Measurements from ENCODE around the gene ANKRD26.
"Not testable (repeated sequence)": the region's sequence is repeated elsewhere in the genome, so short reads cannot be mapped to it uniquely, and the experiment has no call there.

ANKRD26 gene

GRCh38 chr10:27099916-27100812 is at the start of gene ANKRD26:
TSS of gene ANKRD26 (minus strand) at chr10:27100494. CDS start at chr10:27100326, 168 bp downstream.
- DNase-seq (ENCODE audit: low spot score), result peak; percentile 91

GRCh38 chr10:27147701-27148100 is 47.4 kb upstream of the ANKRD26 start:
- no peak for DNase-seq (ENCODE audit: low spot score)

GRCh38 chr10:27145937-27146336 is 45.6 kb upstream of the ANKRD26 start:
- DNase-seq (ENCODE audit: low spot score), result no peak

GRCh38 chr10:27143686-27144085 is 43.4 kb upstream of the ANKRD26 start:
- no peak for DNase-seq (ENCODE audit: low spot score)

- no peak for DNase-seq (ENCODE audit: low spot score)
These were observed 38.0 kb upstream of the ANKRD26 start for GRCh38 chr10:27138277-27138676.

- no peak for DNase-seq (ENCODE audit: low spot score)
These were observed 34.1 kb upstream of the ANKRD26 start for GRCh38 chr10:27134371-27134770.

GRCh38 chr10:27108165-27108564 is 7.9 kb upstream of the ANKRD26 start:
- DNase-seq (ENCODE audit: low spot score), result no peak

GRCh38 chr10:27104919-27105318 is 4.6 kb upstream of the ANKRD26 start:
- DNase-seq (ENCODE audit: low spot score), result no peak

GRCh38 chr10:27100813-27101347 is 586 bp upstream of the ANKRD26 start:
- DNase-seq (ENCODE audit: low spot score), result peak; percentile 12

- no peak for DNase-seq (ENCODE audit: low spot score)
These were observed 846 bp downstream of the ANKRD26 start for GRCh38 chr10:27099448-27099847.

GRCh38 chr10:27088119-27089044 is 11.9 kb downstream of the ANKRD26 start:
- DNase-seq (ENCODE audit: low spot score), result no peak

GRCh38 chr10:27072436-27073114 is 27.7 kb downstream of the ANKRD26 start:
- DNase-seq (ENCODE audit: low spot score), result no peak

GRCh38 chr10:27068217-27068891 is 31.9 kb downstream of the ANKRD26 start:
- DNase-seq (ENCODE audit: low spot score), result no peak

- no peak for DNase-seq (ENCODE audit: low spot score)
These were observed 35.2 kb downstream of the ANKRD26 start for GRCh38 chr10:27065084-27065483.

GRCh38 chr10:27052656-27053055 is 47.6 kb downstream of the ANKRD26 start:
- no peak for DNase-seq (ENCODE audit: low spot score)

- DNase-seq (ENCODE audit: low spot score), result not testable (repeated sequence)
These were observed 55.0 kb downstream of the ANKRD26 start for GRCh38 chr10:27045247-27045646.

- DNase-seq (ENCODE audit: low spot score), result no peak
These were observed 59.1 kb downstream of the ANKRD26 start for GRCh38 chr10:27041196-27041595.

GRCh38 chr10:27038168-27038567 is 62.1 kb downstream of the ANKRD26 start:
- DNase-seq (ENCODE audit: low spot score), result no peak

- DNase-seq (ENCODE audit: low spot score), result no peak
These were observed 65.1 kb downstream of the ANKRD26 start for GRCh38 chr10:27035163-27035562.

- no peak for DNase-seq (ENCODE audit: low spot score)
These were observed 70.2 kb downstream of the ANKRD26 start for GRCh38 chr10:27030060-27030459.

GRCh38 chr10:27022048-27022447 is 78.2 kb downstream of the ANKRD26 start:
- no peak for DNase-seq (ENCODE audit: low spot score)

All from HuH-7.5 (cell line).